HCT116 (cell line): ENCODE data around the gene HORMAD2. TPM values are rescaled to one million over a fixed set of nuclear protein-coding genes. Genes with fewer than 3 reads are reported as not detected.

ENCODE experiments used
- ATAC-seq: fragments of 200-7000 bp; cut with Tn5 transposase; 2 replicates; pipeline ENCODE4 v1.9.1; 2020; ENCODE audit warnings: mild to moderate bottlenecking, moderate library complexity
- BruUV-seq: library from RNA; stranded (reverse); fragments of 400-500 nt; replicated peaks from 2 replicates; lab custom pipeline; 2021; lab: Mats Ljungman, UMichigan
- CTCF ChIA-PET: fragments of 300-600 bp; sonication (Branson Sonifier 250); formaldehyde crosslinking; loops from one replicate; lab custom pipeline; 2021; ENCODE audit warnings: antibody characterized with exemption; lab: Charles Lee
- POLR2A ChIA-PET: fragments of 300-600, 350-600 bp; sonication (Branson Sonifier 250); formaldehyde crosslinking; loops from one replicate; lab custom pipeline; 2021; ENCODE audit warnings: antibody characterized with exemption; lab: Charles Lee
- RAD21 ChIA-PET, 2 experiments: fragments of 300-600 bp; sonication (Branson Sonifier 250); formaldehyde crosslinking; loops; one replicate each; lab custom pipeline; 2023; ENCODE audit warnings: low total read pairs in 2 of 2; ENCODE audit not compliant: uncharacterized antibody in 2 of 2, unreplicated experiment in 2 of 2, low non-redundant PET in 1 of 2; lab: Charles Lee
- DNase-seq: peaks from one replicate; pipeline ENCODE4 v3.0.0-alpha.2; 2010; ENCODE audit warnings: low read depth, low spot score
- H2AFZ ChIP-seq: fragments of 200-600 bp; shearing (Covaris generic), sonication (generic); 2 replicates; pipeline ENCODE4 v1.6.1; 2017; ENCODE audit warnings: low read depth, mixed run types, mixed read lengths, antibody characterized with exemption, low read length; ENCODE audit not compliant: poor library complexity, severe bottlenecking
- H3K27ac ChIP-seq: 2 replicates; pipeline ENCODE4 v1.5.1; 2012; ENCODE audit warnings: low read depth, low read length
- H3K27me3 ChIP-seq: fragments of 200-600 bp; sonication (generic); 2 replicates; pipeline ENCODE4 v1.6.1; 2016; ENCODE audit warnings: mixed run types, low read length, mixed read lengths; ENCODE audit not compliant: insufficient read depth
- H3K36me3 ChIP-seq, 2 experiments: fragments of 200-500 bp in 1 of 2; fragments of 200-600 bp in 1 of 2; sonication (Bioruptor generic) in 1 of 2; sonication (generic) in 1 of 2; 2 replicates each; pipeline versions ENCODE4 v1.5.1 to v1.6.1; 2014 to 2016; ENCODE audit warnings: low read length in 2 of 2, inconsistent platforms in 1 of 2, mixed read lengths in 1 of 2, mixed run types in 1 of 2; ENCODE audit not compliant: insufficient read depth in 2 of 2, control insufficient read depth in 1 of 2
- H3K4me1 ChIP-seq, 2 experiments: fragments of 200-600 bp in 1 of 2; sonication (generic) in 1 of 2; 2 replicates each; pipeline versions ENCODE4 v1.5.1 to v1.6.1; 2012 to 2017; ENCODE audit warnings: low read length in 2 of 2, inconsistent platforms in 1 of 2, mild to moderate bottlenecking in 1 of 2, mixed read lengths in 1 of 2, mixed run types in 1 of 2, moderate library complexity in 1 of 2; ENCODE audit not compliant: insufficient read depth in 2 of 2, control insufficient read depth in 1 of 2
- H3K4me2 ChIP-seq: fragments of 200-600 bp; sonication (generic); 2 replicates; pipeline ENCODE4 v1.6.1; 2017; ENCODE audit warnings: mixed run types, low read length, mixed read lengths
- H3K4me3 ChIP-seq, 2 experiments: fragments of 200-600 bp in 1 of 2; sonication (generic) in 1 of 2; replicated peaks in 1 of 2; 2 replicates each; pipeline ENCODE4 v1.5.1; 2011 to 2016; ENCODE audit warnings: low read length in 2 of 2, control low read depth in 1 of 2, low read depth in 1 of 2, mild to moderate bottlenecking in 1 of 2, mixed read lengths in 1 of 2, mixed run types in 1 of 2
- H3K79me2 ChIP-seq: fragments of 200-600 bp; sonication (generic); 2 replicates; pipeline ENCODE4 v1.6.1; 2017; ENCODE audit warnings: mild to moderate bottlenecking, mixed run types, low read length, moderate library complexity, mixed read lengths; ENCODE audit not compliant: insufficient read depth
- H3K9ac ChIP-seq: fragments of 200-600 bp; sonication (generic); 2 replicates; pipeline ENCODE4 v1.6.1; 2016; ENCODE audit warnings: low read length, mixed read lengths
- H3K9me2 ChIP-seq: fragments of 200-600 bp; sonication (generic), shearing (Covaris generic); 2 replicates; pipeline ENCODE4 v1.6.1; 2017; ENCODE audit warnings: mixed run types, mild to moderate bottlenecking, moderate library complexity; ENCODE audit not compliant: insufficient read depth
- H3K9me3 ChIP-seq, 2 experiments: fragments of 200-500 bp in 1 of 2; fragments of 200-600 bp in 1 of 2; sonication (Bioruptor generic) in 1 of 2; sonication (generic) in 1 of 2; 2 replicates each; pipeline ENCODE4 v1.6.1; 2014 to 2017; ENCODE audit warnings: low read length in 2 of 2, mixed read lengths in 2 of 2, inconsistent platforms in 1 of 2, low read depth in 1 of 2, mild to moderate bottlenecking in 1 of 2, mixed run types in 1 of 2, moderate library complexity in 1 of 2; ENCODE audit not compliant: control insufficient read depth in 1 of 2, insufficient read depth in 1 of 2
- H4K20me1 ChIP-seq: fragments of 200-600 bp; sonication (generic), shearing (Covaris generic); 2 replicates; pipeline ENCODE4 v1.6.1; 2017; ENCODE audit warnings: mixed run types, mild to moderate bottlenecking, moderate library complexity; ENCODE audit not compliant: insufficient read depth
- CBX3 ChIP-seq: IDR thresholded peaks from 2 replicates; pipeline ENCODE4 v1.6.1; 2012; ENCODE audit warnings: low read depth
- EZH2 ChIP-seq: fragments of 200-600 bp; sonication (generic); IDR thresholded peaks from 2 replicates; pipeline ENCODE4 v1.6.1; 2017; ENCODE audit warnings: antibody characterized with exemption, mixed run types
- FOSL1 ChIP-seq: IDR thresholded peaks from 2 replicates; pipeline ENCODE4 v1.6.1; 2012; ENCODE audit warnings: low read depth
- JUND ChIP-seq: IDR thresholded peaks from 2 replicates; pipeline ENCODE4 v1.6.1; 2012
- POLR2A ChIP-seq: IDR thresholded peaks from 2 replicates; pipeline ENCODE4 v1.7.0; 2011; ENCODE audit warnings: borderline replicate concordance; ENCODE audit not compliant: insufficient read depth, insufficient read length; ENCODE audit errors: extremely low read depth
- POLR2AphosphoS5 ChIP-seq: IDR thresholded peaks from 2 replicates; pipeline ENCODE4 v1.6.1; 2011; ENCODE audit warnings: mild to moderate bottlenecking, low read depth, low read length, moderate library complexity
- SIN3A ChIP-seq: IDR thresholded peaks from 2 replicates; pipeline ENCODE4 v1.6.1; 2012; ENCODE audit warnings: low read depth
- SP1 ChIP-seq: IDR thresholded peaks from 2 replicates; pipeline ENCODE4 v1.6.1; 2012; ENCODE audit warnings: low read depth
- SRF ChIP-seq: IDR thresholded peaks from 2 replicates; pipeline ENCODE4 v1.6.1; 2012; ENCODE audit warnings: low read depth
- YY1 ChIP-seq: IDR thresholded peaks from 2 replicates; pipeline ENCODE4 v1.6.1; 2011; ENCODE audit warnings: low read length, low read depth, moderate library complexity, mild to moderate bottlenecking; ENCODE audit not compliant: insufficient replicate concordance; ENCODE audit errors: extremely low read depth
- ZBTB33 ChIP-seq: IDR thresholded peaks from 2 replicates; pipeline ENCODE4 v1.6.1; 2011; ENCODE audit warnings: mild to moderate bottlenecking, low read length, moderate library complexity; ENCODE audit not compliant: insufficient replicate concordance; ENCODE audit errors: extremely low read depth
- ZFX ChIP-seq: fragments of 450-650 bp; IDR thresholded peaks from 2 replicates; pipeline ENCODE4 v1.6.1; 2017
- ZNF274 ChIP-seq: fragments of 200-500 bp; sonication (Bioruptor generic); IDR thresholded peaks from 2 replicates; pipeline ENCODE4 v1.6.1; 2014; ENCODE audit warnings: mild to moderate bottlenecking, low read depth, low read length, inconsistent platforms
- intact Hi-C: fragments of 100-400 bp; cut with micrococcal nuclease; formaldehyde crosslinking; loops from 2 replicates; pipeline ENCODE4 v1.10.0; 2022
- total RNA-seq: library from RNA; stranded (reverse); gene quantifications from one replicate; pipeline ENCODE4 v1.2.1, GENCODE V29; 2021; ENCODE audit not compliant: unreplicated experiment
- TF ChIP-seq, protein P1 (sequence below): IDR thresholded peaks from 2 replicates; pipeline ENCODE4 v1.6.1; 2012
- TF ChIP-seq, protein P2 (sequence below): IDR thresholded peaks from 2 replicates; pipeline ENCODE4 v1.6.1; 2012

HORMAD2 gene
- total RNA-seq, 1 experiment from 2014 or later: not detected

DNA sequence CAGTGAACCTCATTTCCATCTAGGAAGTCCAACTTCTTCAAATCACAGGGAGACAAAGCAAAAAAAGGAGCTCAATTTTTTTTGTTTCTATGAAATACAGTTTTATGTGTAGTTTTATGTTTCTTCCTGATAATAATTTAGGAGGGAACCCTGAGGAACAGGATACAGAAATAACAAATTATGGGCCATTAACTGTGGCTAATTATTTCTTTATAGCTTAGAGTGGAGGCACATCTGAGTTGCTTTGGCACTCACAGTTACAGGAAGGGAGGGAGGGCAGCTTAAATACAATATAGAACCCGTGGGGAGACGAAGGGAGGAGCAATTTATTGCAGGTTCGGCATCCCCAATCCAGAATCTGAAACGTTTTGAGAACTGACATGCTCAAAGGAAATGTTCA is 37.1 kb upstream of the HORMAD2 start:
- BruUV-seq: no TSS peak
- DNase-seq (no peak), ATAC-seq (no peak)
- Histone ChIP-seq H3K79me2 (no peaks in the 10 kb centered on the region), H3K9me3 (no peaks in the 10 kb centered on the region), H3K9me2 (no peaks in the 10 kb centered on the region), H3K4me2 (no peak overlapping the region), H3K4me3 (no peak overlapping the region), H3K27ac (no peak overlapping the region), H3K27me3 (no peaks in the 10 kb centered on the region), H3K9ac (no peak overlapping the region), H2AFZ (no peak overlapping the region), H3K36me3 (no peaks in the 10 kb centered on the region), H3K4me1 (peaks cover 27 to 29% of the 10 kb centered on the region in 2 experiments), H4K20me1 (no peaks in the 10 kb centered on the region)
- POLR2A ChIA-PET: no interaction called here
- RAD21 ChIA-PET: no interaction called here
- CTCF ChIA-PET: no interaction called here
- intact Hi-C loops: no loop called here
- TF ChIP-seq ZBTB33 (no peak), POLR2A (no peak), YY1 (no peak), ZFX (no peak), SRF (no peak), SP1 (no peak), EZH2 (no peak), POLR2AphosphoS5 (no peak), JUND (no peak), ZNF274 (no peak), CBX3 (no peak), FOSL1 (no peak), SIN3A (no peak)
- TF ChIP-seq, protein P1, sequence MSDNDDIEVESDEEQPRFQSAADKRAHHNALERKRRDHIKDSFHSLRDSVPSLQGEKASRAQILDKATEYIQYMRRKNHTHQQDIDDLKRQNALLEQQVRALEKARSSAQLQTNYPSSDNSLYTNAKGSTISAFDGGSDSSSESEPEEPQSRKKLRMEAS: no peak
- TF ChIP-seq, protein P2, sequence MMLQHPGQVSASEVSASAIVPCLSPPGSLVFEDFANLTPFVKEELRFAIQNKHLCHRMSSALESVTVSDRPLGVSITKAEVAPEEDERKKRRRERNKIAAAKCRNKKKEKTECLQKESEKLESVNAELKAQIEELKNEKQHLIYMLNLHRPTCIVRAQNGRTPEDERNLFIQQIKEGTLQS: no peak
